HepG2 (cell line): ENCODE results near the gene SYVN1. TPM values are rescaled to one million over a fixed set of nuclear protein-coding genes. Genes with fewer than 3 reads are reported as not detected.

Experiments
- ADNP ChIP-seq: sonication (generic); formaldehyde crosslinking; IDR thresholded peaks from 2 replicates; pipeline ENCODE4 v1.4.0; 2020; ENCODE audit warnings: missing genetic modification reagents
- ARHGAP35 ChIP-seq: sonication (generic); formaldehyde crosslinking; IDR thresholded peaks from 2 replicates; pipeline ENCODE4 v1.9.0; 2022; ENCODE audit warnings: mild to moderate bottlenecking, inconsistent platforms, moderate library complexity, missing genetic modification reagents, borderline replicate concordance
- KLF16 ChIP-seq, 2 experiments: sonication (generic) in 1 of 2; formaldehyde crosslinking in 1 of 2; IDR thresholded peaks; 2 replicates each; pipeline versions ENCODE4 v1.6.1 to v1.8.0; 2016 to 2023; ENCODE audit warnings: missing genetic modification reagents in 2 of 2, missing compliant biosample characterization in 1 of 2
- NBN ChIP-seq: fragments of 450-650 bp; conservative IDR thresholded peaks from 2 replicates; pipeline ENCODE4 v1.6.1; 2017
- ONECUT2 ChIP-seq: sonication (generic); formaldehyde crosslinking; IDR thresholded peaks from 2 replicates; pipeline ENCODE4 v1.4.0; 2020; ENCODE audit warnings: missing genetic modification reagents
- REL ChIP-seq: sonication (generic); formaldehyde crosslinking; conservative IDR thresholded peaks from 2 replicates; pipeline ENCODE4 v1.8.0; 2022; ENCODE audit warnings: mild to moderate bottlenecking, missing genetic modification reagents, moderate library complexity
- SRF ChIP-seq: IDR thresholded peaks from 2 replicates; pipeline ENCODE4 v1.6.1; 2011; ENCODE audit warnings: mild to moderate bottlenecking, low read depth, low read length, moderate library complexity
- ZC3H13 ChIP-seq: sonication (generic); formaldehyde crosslinking; IDR thresholded peaks from 2 replicates; pipeline ENCODE4 v1.8.1; 2023; ENCODE audit warnings: mild to moderate bottlenecking, missing genetic modification reagents, moderate library complexity
- ZFP41 ChIP-seq: sonication (generic); formaldehyde crosslinking; IDR thresholded peaks from 2 replicates; pipeline ENCODE4 v1.4.0; 2020; ENCODE audit warnings: mild to moderate bottlenecking, missing genetic modification reagents, borderline replicate concordance
- ZNF230 ChIP-seq: sonication (generic); formaldehyde crosslinking; IDR thresholded peaks from 2 replicates; pipeline ENCODE4 v1.4.0; 2020; ENCODE audit warnings: mild to moderate bottlenecking, missing genetic modification reagents
- ZNF550 ChIP-seq: sonication (generic); formaldehyde crosslinking; IDR thresholded peaks from 2 replicates; pipeline ENCODE4 v1.4.0; 2020; ENCODE audit warnings: mild to moderate bottlenecking, missing genetic modification reagents, borderline replicate concordance
- ZNF569 ChIP-seq: sonication (generic); formaldehyde crosslinking; IDR thresholded peaks from 2 replicates; pipeline ENCODE4 v1.5.0; 2020; ENCODE audit warnings: mild to moderate bottlenecking, missing genetic modification reagents, moderate library complexity, borderline replicate concordance
- ZNF747 ChIP-seq: sonication (generic); formaldehyde crosslinking; IDR thresholded peaks from 2 replicates; pipeline ENCODE4 v1.8.1; 2023; ENCODE audit warnings: missing genetic modification reagents, mild to moderate bottlenecking, borderline replicate concordance
- ZNF780A ChIP-seq: sonication (generic); formaldehyde crosslinking; IDR thresholded peaks from 2 replicates; pipeline ENCODE4 v1.8.0; 2022; ENCODE audit warnings: mild to moderate bottlenecking, missing genetic modification reagents, moderate library complexity
- polyA plus RNA-seq, 8 experiments: library from polyadenylated mRNA; depleted of rRNA in 3 of 8; stranded (reverse) in 7 of 8; unstranded in 1 of 8; fragments of >200 nt; fragmentation: Illumina TruSeq in 4 of 8; extraction: Trizol in 4 of 8; gene quantifications; 2 replicates each; pipeline versions ENCODE4 v1.2.1 to v1.2.3, GENCODE V29; 2011 to 2016; ENCODE audit warnings: low read depth in 4 of 8, missing spikeins in 1 of 8, mixed read lengths in 1 of 8; ENCODE audit not compliant: insufficient read depth in 1 of 8
- total RNA-seq, 5 experiments: library from RNA; depleted of rRNA; stranded (reverse); fragments of >200 nt; fragmentation: Illumina TruSeq; extraction: Trizol; gene quantifications; 2 replicates each; pipeline ENCODE4 v1.2.3, GENCODE V29; 2016; ENCODE audit warnings: low read depth in 1 of 5
- TF ChIP-seq, protein P1 (sequence below): fragments of 450-650 bp; IDR thresholded peaks from 2 replicates; pipeline ENCODE4 v1.6.1; 2016
- TF ChIP-seq, protein P2 (sequence below): sonication (generic); formaldehyde crosslinking; IDR thresholded peaks from 2 replicates; pipeline ENCODE4 v1.4.0; 2020; ENCODE audit warnings: missing genetic modification reagents, borderline replicate concordance
- TF ChIP-seq, protein P3 (sequence below): sonication (generic); formaldehyde crosslinking; IDR thresholded peaks from 2 replicates; pipeline ENCODE4 v1.4.0; 2020; ENCODE audit warnings: missing genetic modification reagents

The SYVN1 gene
- total and polyA plus RNA-seq, 2 of the 13 experiments (the other 11 are each of a cell fraction or from before 2014, with no cell fraction given) = 10.3 to 22.5 TPM

DNA sequence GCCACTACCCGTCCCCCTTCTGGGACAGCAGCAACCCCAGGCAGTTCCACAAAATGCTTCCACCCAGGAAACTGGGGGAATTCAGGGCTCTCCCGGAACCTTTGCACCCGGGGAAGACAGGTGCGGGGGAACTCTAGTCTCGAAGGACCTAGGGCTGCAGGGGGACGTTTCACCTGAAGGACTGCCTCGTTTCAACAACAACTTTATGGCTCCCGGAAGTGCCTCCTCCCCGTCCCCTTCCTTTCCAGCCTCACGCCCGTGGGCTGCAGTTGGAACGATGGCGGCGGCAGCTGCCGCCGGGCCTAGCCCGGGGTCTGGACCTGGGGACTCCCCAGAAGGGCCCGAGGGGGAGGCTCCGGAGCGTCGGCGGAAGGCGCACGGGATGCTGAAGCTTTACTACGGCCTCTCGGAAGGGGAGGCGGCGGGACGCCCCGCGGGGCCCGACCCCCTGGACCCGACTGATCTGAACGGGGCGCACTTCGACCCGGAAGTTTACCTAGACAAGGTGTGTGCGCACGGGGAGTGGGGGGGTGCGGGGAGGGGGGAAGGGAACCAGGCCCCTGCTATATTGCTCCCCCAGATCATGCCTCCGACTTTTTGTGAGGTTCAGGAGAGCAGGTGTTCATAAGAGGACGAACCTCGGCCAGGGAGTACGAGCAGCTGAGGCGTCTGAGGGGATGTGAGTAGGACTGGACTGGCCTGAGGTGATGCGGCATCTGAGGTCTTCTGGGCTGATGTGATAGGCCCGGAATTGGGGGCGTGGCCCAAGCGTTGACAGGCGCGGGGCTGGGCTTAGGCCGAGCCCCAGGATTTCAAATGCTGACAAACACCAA, 38.1 kb downstream of the SYVN1 start, which contains the start of gene VPS51 (continued):
- TF ChIP-seq ONECUT2 (CRISPR knock-in tag) (no peak), ZFP41 (CRISPR knock-in tag) (no peak), KLF16 (CRISPR knock-in tag; IDR thresholded peaks at IDR 0.05) (peak in 1 of 2 experiments; percentile 93; a peak in 2 of 4 replicates), SRF (peak; percentile 89), ZNF780A (CRISPR knock-in tag) (no peak), ZNF747 (CRISPR knock-in tag) (peak; percentile 95), ZNF230 (CRISPR knock-in tag) (no peak), ZC3H13 (CRISPR knock-in tag) (no peak), ADNP (no peak), ARHGAP35 (CRISPR knock-in tag) (no peak), REL (CRISPR knock-in tag) (no peak), ZNF550 (CRISPR knock-in tag) (no peak), NBN (no peak), ZNF569 (CRISPR knock-in tag) (no peak)
- TF ChIP-seq, protein P1, sequence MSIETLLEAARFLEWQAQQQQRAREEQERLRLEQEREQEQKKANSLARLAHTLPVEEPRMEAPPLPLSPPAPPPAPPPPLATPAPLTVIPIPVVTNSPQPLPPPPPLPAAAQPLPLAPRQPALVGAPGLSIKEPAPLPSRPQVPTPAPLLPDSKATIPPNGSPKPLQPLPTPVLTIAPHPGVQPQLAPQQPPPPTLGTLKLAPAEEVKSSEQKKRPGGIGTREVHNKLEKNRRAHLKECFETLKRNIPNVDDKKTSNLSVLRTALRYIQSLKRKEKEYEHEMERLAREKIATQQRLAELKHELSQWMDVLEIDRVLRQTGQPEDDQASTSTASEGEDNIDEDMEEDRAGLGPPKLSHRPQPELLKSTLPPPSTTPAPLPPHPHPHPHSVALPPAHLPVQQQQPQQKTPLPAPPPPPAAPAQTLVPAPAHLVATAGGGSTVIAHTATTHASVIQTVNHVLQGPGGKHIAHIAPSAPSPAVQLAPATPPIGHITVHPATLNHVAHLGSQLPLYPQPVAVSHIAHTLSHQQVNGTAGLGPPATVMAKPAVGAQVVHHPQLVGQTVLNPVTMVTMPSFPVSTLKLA = no peak
- TF ChIP-seq, protein P2, sequence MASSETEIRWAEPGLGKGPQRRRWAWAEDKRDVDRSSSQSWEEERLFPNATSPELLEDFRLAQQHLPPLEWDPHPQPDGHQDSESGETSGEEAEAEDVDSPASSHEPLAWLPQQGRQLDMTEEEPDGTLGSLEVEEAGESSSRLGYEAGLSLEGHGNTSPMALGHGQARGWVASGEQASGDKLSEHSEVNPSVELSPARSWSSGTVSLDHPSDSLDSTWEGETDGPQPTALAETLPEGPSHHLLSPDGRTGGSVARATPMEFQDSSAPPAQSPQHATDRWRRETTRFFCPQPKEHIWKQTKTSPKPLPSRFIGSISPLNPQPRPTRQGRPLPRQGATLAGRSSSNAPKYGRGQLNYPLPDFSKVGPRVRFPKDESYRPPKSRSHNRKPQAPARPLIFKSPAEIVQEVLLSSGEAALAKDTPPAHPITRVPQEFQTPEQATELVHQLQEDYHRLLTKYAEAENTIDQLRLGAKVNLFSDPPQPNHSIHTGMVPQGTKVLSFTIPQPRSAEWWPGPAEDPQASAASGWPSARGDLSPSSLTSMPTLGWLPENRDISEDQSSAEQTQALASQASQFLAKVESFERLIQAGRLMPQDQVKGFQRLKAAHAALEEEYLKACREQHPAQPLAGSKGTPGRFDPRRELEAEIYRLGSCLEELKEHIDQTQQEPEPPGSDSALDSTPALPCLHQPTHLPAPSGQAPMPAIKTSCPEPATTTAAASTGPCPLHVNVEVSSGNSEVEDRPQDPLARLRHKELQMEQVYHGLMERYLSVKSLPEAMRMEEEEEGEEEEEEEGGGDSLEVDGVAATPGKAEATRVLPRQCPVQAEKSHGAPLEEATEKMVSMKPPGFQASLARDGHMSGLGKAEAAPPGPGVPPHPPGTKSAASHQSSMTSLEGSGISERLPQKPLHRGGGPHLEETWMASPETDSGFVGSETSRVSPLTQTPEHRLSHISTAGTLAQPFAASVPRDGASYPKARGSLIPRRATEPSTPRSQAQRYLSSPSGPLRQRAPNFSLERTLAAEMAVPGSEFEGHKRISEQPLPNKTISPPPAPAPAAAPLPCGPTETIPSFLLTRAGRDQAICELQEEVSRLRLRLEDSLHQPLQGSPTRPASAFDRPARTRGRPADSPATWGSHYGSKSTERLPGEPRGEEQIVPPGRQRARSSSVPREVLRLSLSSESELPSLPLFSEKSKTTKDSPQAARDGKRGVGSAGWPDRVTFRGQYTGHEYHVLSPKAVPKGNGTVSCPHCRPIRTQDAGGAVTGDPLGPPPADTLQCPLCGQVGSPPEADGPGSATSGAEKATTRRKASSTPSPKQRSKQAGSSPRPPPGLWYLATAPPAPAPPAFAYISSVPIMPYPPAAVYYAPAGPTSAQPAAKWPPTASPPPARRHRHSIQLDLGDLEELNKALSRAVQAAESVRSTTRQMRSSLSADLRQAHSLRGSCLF (CRISPR knock-in tag) = no peak
- TF ChIP-seq, protein P3, sequence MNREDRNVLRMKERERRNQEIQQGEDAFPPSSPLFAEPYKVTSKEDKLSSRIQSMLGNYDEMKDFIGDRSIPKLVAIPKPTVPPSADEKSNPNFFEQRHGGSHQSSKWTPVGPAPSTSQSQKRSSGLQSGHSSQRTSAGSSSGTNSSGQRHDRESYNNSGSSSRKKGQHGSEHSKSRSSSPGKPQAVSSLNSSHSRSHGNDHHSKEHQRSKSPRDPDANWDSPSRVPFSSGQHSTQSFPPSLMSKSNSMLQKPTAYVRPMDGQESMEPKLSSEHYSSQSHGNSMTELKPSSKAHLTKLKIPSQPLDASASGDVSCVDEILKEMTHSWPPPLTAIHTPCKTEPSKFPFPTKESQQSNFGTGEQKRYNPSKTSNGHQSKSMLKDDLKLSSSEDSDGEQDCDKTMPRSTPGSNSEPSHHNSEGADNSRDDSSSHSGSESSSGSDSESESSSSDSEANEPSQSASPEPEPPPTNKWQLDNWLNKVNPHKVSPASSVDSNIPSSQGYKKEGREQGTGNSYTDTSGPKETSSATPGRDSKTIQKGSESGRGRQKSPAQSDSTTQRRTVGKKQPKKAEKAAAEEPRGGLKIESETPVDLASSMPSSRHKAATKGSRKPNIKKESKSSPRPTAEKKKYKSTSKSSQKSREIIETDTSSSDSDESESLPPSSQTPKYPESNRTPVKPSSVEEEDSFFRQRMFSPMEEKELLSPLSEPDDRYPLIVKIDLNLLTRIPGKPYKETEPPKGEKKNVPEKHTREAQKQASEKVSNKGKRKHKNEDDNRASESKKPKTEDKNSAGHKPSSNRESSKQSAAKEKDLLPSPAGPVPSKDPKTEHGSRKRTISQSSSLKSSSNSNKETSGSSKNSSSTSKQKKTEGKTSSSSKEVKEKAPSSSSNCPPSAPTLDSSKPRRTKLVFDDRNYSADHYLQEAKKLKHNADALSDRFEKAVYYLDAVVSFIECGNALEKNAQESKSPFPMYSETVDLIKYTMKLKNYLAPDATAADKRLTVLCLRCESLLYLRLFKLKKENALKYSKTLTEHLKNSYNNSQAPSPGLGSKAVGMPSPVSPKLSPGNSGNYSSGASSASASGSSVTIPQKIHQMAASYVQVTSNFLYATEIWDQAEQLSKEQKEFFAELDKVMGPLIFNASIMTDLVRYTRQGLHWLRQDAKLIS (CRISPR knock-in tag) = no peak; the same call in 1 of the 2 replicates
